Stomach smooth muscle (tissue), 2 donors: ENCODE data around the gene CATSPERZ.
"Not testable (repeated sequence)": the region's sequence is repeated elsewhere in the genome, so short reads cannot be mapped to it uniquely, and the experiment has no call there.

Experiments
- H3K27ac ChIP-seq: one replicate; pipeline ENCODE4 v1.7.0; 2013; ENCODE audit warnings: mild to moderate bottlenecking, low read length, inconsistent platforms
- H3K27me3 ChIP-seq, 2 donors: one replicate each; pipeline ENCODE4 v1.7.0; 2013; ENCODE audit warnings: low read length in 2 of 2; ENCODE audit not compliant: insufficient read depth in 2 of 2, control insufficient read depth in 1 of 2
- H3K36me3 ChIP-seq, 2 donors: one replicate each; pipeline ENCODE4 v1.7.0; 2013; ENCODE audit warnings: low read length in 2 of 2; ENCODE audit not compliant: control insufficient read depth in 2 of 2, insufficient read depth in 2 of 2
- H3K4me1 ChIP-seq: one replicate; pipeline ENCODE4 v1.7.0; 2013; ENCODE audit warnings: low read length; ENCODE audit not compliant: control insufficient read depth, insufficient read depth
- H3K4me3 ChIP-seq, 2 donors: one replicate each; pipeline ENCODE4 v1.7.0; 2013; ENCODE audit warnings: low read length in 2 of 2
- H3K9ac ChIP-seq, 2 donors: one replicate each; pipeline ENCODE4 v1.7.0; 2013; ENCODE audit warnings: low read length in 2 of 2, mild to moderate bottlenecking in 1 of 2
- H3K9me3 ChIP-seq, 2 donors: one replicate each; pipeline ENCODE4 v1.7.0; 2013; ENCODE audit warnings: low read length in 2 of 2; ENCODE audit not compliant: control insufficient read depth in 2 of 2
- donor health status: healthy.
- donor health status: Pancreatic carcinoma.

CATSPERZ gene

DNA sequence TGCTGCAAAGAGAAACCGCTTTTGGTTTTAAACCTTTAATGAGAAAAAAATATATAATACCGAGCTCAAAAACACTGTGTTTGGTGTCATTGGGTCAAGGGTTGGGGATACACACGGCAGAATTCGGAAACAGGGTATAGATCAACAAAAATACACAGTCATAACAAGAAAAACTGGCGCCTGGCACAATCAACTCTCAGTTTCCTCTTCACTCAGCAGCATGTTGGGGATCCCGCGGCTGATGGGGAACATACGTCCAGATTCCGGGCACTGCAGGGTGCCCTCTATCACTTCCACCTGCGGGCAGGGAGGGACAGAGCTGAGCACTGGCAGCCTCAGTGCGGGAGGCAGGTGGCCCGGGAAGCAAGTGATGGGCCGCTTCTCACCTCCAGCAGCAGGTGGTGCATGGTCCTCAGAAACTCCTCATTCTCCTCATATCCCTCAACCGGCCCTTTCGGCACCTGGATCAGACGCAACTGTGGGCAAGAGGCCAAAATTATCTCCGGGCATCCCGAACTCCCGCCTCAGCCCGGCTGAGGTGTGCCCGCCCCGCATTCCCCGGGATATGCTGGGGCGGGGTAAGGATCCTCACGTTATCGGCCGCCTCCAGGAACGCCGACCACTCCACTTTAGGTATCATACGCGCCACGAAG is 16.6 kb downstream of the CATSPERZ start:
- peak overlapping the region; percentile 96 to 98 for H3K9ac ChIP-seq
- peak overlapping the region; percentile 91 to 97 for H3K4me3 ChIP-seq
- H3K36me3 ChIP-seq, result peaks cover 10 to 16% of the 10 kb centered on the region in 2 donors
- peaks cover 25% of the 10 kb centered on the region for H3K4me1 ChIP-seq
- no peaks in the 10 kb centered on the region for H3K27me3 ChIP-seq
- peak overlapping the region; percentile 99 for H3K27ac ChIP-seq
- no peaks in the 10 kb centered on the region for H3K9me3 ChIP-seq

DNA sequence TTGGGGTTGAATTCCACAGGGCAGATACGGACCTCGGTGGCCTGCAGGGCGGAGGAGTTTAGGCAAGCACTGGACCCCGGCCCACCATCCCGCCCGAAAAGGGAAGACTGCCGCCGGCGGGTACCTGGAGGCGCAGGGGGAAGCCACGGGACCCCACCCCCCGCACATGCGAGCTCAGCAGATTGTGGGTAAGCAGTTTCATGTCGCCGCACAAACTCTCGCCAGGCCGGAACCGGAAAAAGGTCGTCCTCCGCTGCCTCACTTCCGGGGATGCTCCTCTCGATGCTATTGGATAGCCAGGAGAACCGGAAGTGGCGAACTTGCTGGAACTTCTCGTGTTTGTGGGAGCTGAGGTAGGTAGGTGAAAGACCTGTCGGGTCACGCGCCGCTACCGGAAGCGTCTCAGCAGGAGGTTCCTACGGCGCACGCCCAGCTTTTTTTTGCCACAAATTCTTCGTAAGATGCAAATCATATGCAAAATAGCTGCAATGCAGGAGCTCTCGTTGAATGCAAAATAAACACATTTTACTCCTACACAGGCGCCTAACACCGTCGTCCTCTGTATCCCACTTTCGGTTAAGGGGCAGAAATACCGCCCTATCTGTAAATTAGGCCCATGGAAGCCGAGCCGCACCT is 17.3 kb downstream of the CATSPERZ start, which contains the start of gene TRMT112:
TRMT112 (minus strand) TSS at position 235 of the 636 bp plus-strand sequence; CDS start at position 202, 33 bp downstream.
- Histone ChIP-seq H3K4me3 (peak within 1 kb of the TSS; percentile 91 to 97), H3K9me3 (no peaks in the 10 kb centered on the region), H3K27ac (peak within 1 kb of the TSS; percentile 99), H3K9ac (peak within 1 kb of the TSS; percentile 96 to 98), H3K36me3 (peaks cover 10 to 16% of the 10 kb centered on the region in 2 donors), H3K27me3 (no peaks in the 10 kb centered on the region), H3K4me1 (peaks cover 25% of the 10 kb centered on the region)

DNA sequence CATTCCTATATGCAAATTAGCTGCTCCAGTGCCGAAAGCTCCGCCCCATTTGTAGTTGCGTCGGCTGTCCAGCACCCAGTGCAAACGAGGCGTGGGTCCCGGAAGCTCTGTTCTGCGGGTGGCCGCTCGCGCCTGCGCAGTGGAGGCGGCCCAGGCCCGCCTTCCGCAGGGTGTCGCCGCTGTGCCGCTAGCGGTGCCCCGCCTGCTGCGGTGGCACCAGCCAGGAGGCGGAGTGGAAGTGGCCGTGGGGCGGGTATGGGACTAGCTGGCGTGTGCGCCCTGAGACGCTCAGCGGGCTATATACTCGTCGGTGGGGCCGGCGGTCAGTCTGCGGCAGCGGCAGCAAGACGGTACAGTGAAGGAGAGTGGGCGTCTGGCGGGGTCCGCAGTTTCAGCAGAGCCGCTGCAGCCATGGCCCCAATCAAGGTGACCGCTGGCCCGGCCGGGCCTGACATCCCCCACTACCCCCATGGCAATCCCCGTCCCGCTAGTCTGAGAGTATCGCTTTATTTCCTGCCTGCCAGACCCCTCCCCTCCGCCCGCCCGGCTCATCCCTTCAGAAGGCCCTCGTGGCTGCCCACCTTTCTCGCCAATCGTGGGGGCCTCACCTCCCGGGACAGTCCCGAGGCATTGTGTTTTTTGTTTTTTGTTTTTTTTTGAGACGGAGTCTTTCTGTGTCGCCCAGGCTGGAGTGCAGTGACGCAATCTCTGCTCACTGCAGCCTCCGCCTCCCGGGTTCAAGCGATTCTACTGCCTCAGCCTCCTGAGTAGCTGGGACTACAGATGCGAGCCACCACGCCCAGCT is 18.0 kb downstream of the CATSPERZ start, which contains the start of gene PRDX5:
PRDX5 (plus strand) TSS at position 161 of the 805 bp plus-strand sequence; CDS start at position 256, 95 bp downstream.
- H3K9ac ChIP-seq, result peak within 1 kb of the TSS; percentile 96 to 98
- H3K36me3 ChIP-seq, result peaks cover 10 to 16% of the 10 kb centered on the region in 2 donors
- H3K9me3 ChIP-seq, result no peaks in the 10 kb centered on the region
- no peaks in the 10 kb centered on the region for H3K27me3 ChIP-seq
- H3K4me1 ChIP-seq, result peaks cover 24% of the 10 kb centered on the region
- peak within 1 kb of the TSS; percentile 91 to 97 for H3K4me3 ChIP-seq
- peak within 1 kb of the TSS; percentile 99 for H3K27ac ChIP-seq

DNA sequence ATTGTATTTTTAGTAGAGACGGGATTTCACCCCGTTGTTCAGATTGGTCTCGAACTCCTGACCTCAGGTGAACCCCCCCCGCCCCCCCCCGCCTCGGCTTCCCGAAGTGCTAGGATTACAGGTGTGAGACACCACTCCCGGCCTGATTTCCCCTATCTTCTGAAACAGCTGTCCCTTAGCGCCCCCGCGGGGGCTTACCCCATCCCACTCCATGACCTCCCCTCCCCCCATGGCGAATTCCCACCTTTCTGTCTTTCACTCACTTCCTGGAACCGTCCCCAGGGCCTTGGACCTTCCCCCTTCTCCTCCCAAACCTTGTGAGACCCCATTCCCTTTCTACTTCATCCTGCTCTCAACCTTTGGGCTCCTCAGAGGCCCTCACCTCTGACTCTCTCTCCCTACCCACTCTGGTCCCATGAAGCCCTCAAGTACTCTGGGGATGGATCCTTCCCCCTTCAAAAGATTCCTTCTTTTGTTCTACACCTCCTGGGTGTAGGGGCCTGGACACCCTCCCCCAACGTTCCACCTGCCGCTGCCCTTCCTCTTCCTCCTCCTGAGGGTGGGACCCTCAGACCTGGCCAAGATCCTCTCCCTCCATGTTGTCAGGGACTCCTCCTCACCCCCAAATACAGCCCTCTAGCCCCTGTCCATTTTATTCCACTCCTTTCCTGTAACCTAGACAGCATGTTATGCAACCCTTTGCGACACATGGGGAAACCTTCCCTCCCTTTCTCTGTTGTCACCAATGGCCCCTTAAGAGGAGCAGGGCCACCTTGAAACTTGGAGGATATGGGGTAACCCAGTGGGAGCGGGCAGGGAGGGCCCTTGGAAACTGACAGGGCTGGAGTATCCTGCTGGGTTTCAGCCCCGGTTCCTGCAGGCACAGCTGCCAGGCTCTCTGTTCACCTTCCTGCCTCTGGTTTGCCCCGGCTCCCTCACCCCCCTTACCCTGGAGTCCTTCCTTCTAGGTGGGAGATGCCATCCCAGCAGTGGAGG is 18.9 kb downstream of the CATSPERZ start:
- Histone ChIP-seq H3K9ac (peak overlapping the region; percentile 96 to 98), H3K9me3 (no peaks in the 10 kb centered on the region), H3K4me3 (peak overlapping the region; percentile 91 to 97), H3K27ac (peak overlapping the region; percentile 46), H3K4me1 (peaks cover 22% of the 10 kb centered on the region), H3K36me3 (peaks cover 10 to 14% of the 10 kb centered on the region in 2 donors), H3K27me3 (no peaks in the 10 kb centered on the region)

DNA sequence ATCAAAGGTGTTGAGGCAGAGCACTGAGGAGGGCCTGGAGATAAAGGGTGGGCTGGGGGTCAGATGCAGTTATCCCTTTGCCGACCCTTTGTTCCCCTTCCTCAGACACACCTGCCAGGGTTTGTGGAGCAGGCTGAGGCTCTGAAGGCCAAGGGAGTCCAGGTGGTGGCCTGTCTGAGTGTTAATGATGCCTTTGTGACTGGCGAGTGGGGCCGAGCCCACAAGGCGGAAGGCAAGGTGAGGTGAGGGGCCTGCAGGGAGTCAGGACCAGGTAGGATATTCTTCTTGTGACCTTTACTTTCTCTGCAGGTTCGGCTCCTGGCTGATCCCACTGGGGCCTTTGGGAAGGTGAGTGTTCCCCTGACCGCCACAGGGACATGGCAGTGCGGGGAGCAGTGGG is 20.4 kb downstream of the CATSPERZ start:
- H3K4me1 ChIP-seq, result peaks cover 22% of the 10 kb centered on the region
- no peaks in the 10 kb centered on the region for H3K27me3 ChIP-seq
- no peak overlapping the region for H3K4me3 ChIP-seq
- no peaks in the 10 kb centered on the region for H3K9me3 ChIP-seq
- no peak overlapping the region for H3K27ac ChIP-seq
- H3K9ac ChIP-seq, result no peak overlapping the region
- H3K36me3 ChIP-seq, result peaks cover under 1 to 7% of the 10 kb centered on the region in 2 donors

DNA sequence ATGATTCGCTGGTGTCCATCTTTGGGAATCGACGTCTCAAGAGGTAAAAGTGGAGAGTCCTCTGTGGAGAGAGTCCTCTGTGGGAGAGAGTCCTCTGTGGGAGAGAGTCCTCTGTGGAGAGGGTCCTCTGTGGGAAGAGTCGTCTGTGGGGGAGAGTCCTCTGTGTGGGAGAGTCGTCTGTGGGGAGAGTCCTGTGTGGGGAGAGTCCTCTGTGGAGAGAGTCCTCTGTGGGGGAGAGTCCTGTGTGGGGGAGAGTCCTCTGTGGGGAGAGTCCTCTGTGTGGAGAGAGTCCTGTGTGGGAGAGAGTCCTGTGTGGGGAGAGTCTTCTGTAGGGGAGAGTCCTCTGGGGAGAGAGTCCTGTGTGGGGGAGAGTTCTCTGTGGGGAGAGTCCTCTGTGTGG is 20.9 kb downstream of the CATSPERZ start:
- Histone ChIP-seq H3K36me3 (peaks cover 0 to 6% of the 10 kb centered on the region in 2 donors), H3K27me3 (no peaks in the 10 kb centered on the region), H3K4me1 (peaks cover 22% of the 10 kb centered on the region), H3K4me3 (no peak overlapping the region), H3K9me3 (no peaks in the 10 kb centered on the region), H3K9ac (no peak overlapping the region), H3K27ac (no peak overlapping the region)

DNA sequence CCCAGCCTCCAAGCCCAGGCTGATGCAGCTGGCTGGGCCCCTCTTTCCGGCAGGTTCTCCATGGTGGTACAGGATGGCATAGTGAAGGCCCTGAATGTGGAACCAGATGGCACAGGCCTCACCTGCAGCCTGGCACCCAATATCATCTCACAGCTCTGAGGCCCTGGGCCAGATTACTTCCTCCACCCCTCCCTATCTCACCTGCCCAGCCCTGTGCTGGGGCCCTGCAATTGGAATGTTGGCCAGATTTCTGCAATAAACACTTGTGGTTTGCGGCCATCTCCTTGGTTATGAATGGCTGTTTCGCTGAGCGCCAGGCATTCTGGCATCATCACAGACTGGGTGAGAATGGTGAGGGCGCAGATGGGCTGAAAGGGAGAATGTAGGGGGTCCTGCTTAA is 21.4 kb downstream of the CATSPERZ start:
- H3K27me3 ChIP-seq, result no peaks in the 10 kb centered on the region
- H3K4me1 ChIP-seq, result peaks cover 17% of the 10 kb centered on the region
- H3K36me3 ChIP-seq, result peaks cover 0 to 4% of the 10 kb centered on the region in 2 donors
- no peak overlapping the region for H3K4me3 ChIP-seq
- H3K9ac ChIP-seq, result no peak overlapping the region
- H3K27ac ChIP-seq, result no peak overlapping the region
- no peaks in the 10 kb centered on the region for H3K9me3 ChIP-seq

DNA sequence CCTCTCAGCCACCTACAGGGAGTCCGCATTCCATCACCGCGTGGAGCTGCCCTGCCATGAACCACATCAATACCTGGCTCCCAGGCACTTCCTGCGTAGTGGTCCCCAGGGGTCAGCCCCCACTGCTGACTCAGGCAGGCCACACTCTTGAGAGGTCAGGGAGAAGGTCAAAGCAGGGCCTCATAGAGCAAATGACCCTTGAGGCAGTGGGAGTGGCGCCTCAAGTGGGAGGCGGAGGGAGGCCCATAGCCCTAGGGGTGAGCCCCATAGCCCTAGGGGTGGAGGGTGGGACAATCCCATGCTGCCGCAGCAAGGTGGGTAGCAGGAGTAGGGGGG is 22.7 kb downstream of the CATSPERZ start:
- H3K4me1 ChIP-seq, result peaks cover 8% of the 10 kb centered on the region
- peaks cover 0 to 4% of the 10 kb centered on the region in 2 donors for H3K36me3 ChIP-seq
- H3K9me3 ChIP-seq, result no peaks in the 10 kb centered on the region
- no peak overlapping the region for H3K27ac ChIP-seq
- H3K9ac ChIP-seq, result no peak overlapping the region
- no peaks in the 10 kb centered on the region for H3K27me3 ChIP-seq
- no peak overlapping the region for H3K4me3 ChIP-seq

DNA sequence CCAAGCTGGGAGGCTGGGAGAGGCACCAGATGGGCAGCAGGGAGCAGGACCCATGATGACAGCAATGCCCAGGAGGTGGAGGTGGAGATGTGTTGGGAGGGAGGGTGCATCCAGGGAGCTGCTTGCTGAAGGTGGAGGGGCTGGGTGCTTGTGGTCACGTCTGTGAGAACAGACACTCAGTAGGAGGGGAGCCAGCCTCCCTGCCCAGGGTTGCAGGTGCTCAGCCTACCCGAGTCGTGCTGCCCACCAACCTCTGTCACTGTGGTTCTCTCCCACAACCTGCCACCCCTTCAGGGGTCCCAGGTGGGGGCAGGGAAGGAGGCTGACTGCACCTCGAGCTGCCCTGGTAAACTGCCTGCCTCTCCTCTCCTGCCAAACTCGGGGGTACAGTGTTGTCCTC is 23.2 kb downstream of the CATSPERZ start:
- Histone ChIP-seq H3K9me3 (no peaks in the 10 kb centered on the region), H3K36me3 (peaks cover 0 to 4% of the 10 kb centered on the region in 2 donors), H3K27me3 (no peaks in the 10 kb centered on the region), H3K9ac (no peak overlapping the region), H3K27ac (no peak overlapping the region), H3K4me1 (peaks cover 8% of the 10 kb centered on the region), H3K4me3 (no peak overlapping the region)

DNA sequence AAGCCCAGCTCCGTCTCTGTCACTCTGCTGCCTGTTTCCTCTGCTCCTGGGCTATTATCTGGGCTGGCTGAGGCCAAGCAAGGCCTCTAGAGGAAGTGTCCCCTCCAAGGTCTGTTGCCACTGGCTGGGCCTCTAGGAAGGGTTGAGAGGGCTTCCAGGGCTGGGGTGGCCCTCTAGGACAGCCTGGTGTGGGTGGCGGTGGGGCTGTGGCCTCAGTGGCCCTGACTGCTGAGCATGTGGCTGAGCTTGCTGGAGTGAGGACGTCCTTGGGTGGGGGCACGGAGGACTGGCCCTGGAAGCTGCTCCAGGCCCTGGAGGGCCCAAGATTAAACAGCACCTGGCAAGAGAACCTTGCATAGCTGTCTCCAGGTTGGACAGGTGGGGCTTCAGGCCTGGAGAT is 23.8 kb downstream of the CATSPERZ start:
- H3K9me3 ChIP-seq, H3K36me3 ChIP-seq, H3K27me3 ChIP-seq, H3K4me1 ChIP-seq, H3K27ac ChIP-seq, H3K4me3 ChIP-seq, H3K9ac ChIP-seq: not testable (repeated sequence)
